Lung (tissue), 12 donors: ENCODE results near the gene GFRAL. TPM values are rescaled to one million over a fixed set of nuclear protein-coding genes. Genes with fewer than 3 reads are reported as not detected.
"Not testable (repeated sequence)": the region's sequence is repeated elsewhere in the genome, so short reads cannot be mapped to it uniquely, and the experiment has no call there.

ENCODE experiments used
- ATAC-seq: fragments of 200-7000 bp; cut with Tn5 transposase; one replicate; pipeline ENCODE4 v1.9.1; 2020; ENCODE audit warnings: moderate number of reproducible peaks; ENCODE audit not compliant: insufficient read depth, low FRiP score
- DNase-seq, 3 donors: peaks; one replicate each; pipeline ENCODE4 v3.0.0-alpha.2; 2013 to 2017
- H3K27ac ChIP-seq, 2 donors: one replicate each; pipeline ENCODE4 v1.5.1; 2013; ENCODE audit warnings: mild to moderate bottlenecking in 2 of 2, moderate library complexity in 2 of 2, control low read depth in 1 of 2, inconsistent platforms in 1 of 2, low read depth in 1 of 2, low read length in 1 of 2
- H3K27me3 ChIP-seq, 3 donors: one replicate each; pipeline ENCODE4 v1.5.1; 2013; ENCODE audit warnings: low read length in 2 of 3; ENCODE audit not compliant: control insufficient read depth in 3 of 3, insufficient read depth in 3 of 3
- H3K36me3 ChIP-seq, 4 donors: one replicate each; pipeline ENCODE4 v1.5.1; 2013; ENCODE audit warnings: low read length in 4 of 4, mild to moderate bottlenecking in 1 of 4, moderate library complexity in 1 of 4; ENCODE audit not compliant: control insufficient read depth in 4 of 4, insufficient read depth in 4 of 4
- H3K4me1 ChIP-seq, 5 donors: one replicate each; pipeline ENCODE4 v1.5.1; 2013; ENCODE audit warnings: low read length in 5 of 5, mild to moderate bottlenecking in 2 of 5, moderate library complexity in 1 of 5; ENCODE audit not compliant: control insufficient read depth in 5 of 5, insufficient read depth in 5 of 5
- H3K4me3 ChIP-seq: one replicate; pipeline ENCODE4 v1.5.1; 2013; ENCODE audit warnings: mild to moderate bottlenecking, control low read depth, moderate library complexity
- H3K9ac ChIP-seq, 2 donors: one replicate each; pipeline ENCODE4 v1.5.1; 2013; ENCODE audit warnings: low read length in 2 of 2, control low read depth in 1 of 2; ENCODE audit not compliant: insufficient read depth in 1 of 2
- H3K9me3 ChIP-seq, 4 donors: one replicate each; pipeline ENCODE4 v1.5.1; 2013; ENCODE audit warnings: low read length in 3 of 4, mild to moderate bottlenecking in 1 of 4, moderate library complexity in 1 of 4; ENCODE audit not compliant: control insufficient read depth in 4 of 4, insufficient read depth in 3 of 4
- CTCF ChIP-seq: IDR thresholded peaks from 2 replicates; pipeline ENCODE4 v1.5.1; 2012; ENCODE audit warnings: mild to moderate bottlenecking; ENCODE audit errors: control extremely low read depth, extremely low read depth
- WGBS, 2 donors: extraction: QIAGEN DNeasy Blood & Tissue Kit; methylation state at CpG; one replicate each; pipeline ENCODE4 v1.1.7; 2013; 5-methylcytosine and 5-hydroxymethylcytosine counted together
- polyA plus RNA-seq, 2 donors: library from polyadenylated mRNA; stranded (reverse); fragments of 200-250 nt; gene quantifications; one replicate each; pipeline ENCODE4 v1.2.1, GENCODE V29; 2013
- total RNA-seq, 2 donors: library from RNA; depleted of rRNA in 1 of 2; stranded (reverse); fragments of >200 nt in 1 of 2; gene quantifications; one replicate each; pipeline ENCODE4 v1.2.1, GENCODE V29; 2014 to 2021
- donor health status: control.
- donor health status: control.
- donor health status: Bipolar disorder and iron deficiency.
- donor health status: healthy.
- donor health status: DM: yes; HTN: yes; CAD: no.

The GFRAL gene
- total and polyA plus RNA-seq, 4 donors: not detected

GRCh38 chr6:55282115-55282514 is 45.2 kb upstream of the GFRAL start:
- ATAC-seq: no peak
- TF ChIP-seq CTCF: no peak
- H3K27me3 ChIP-seq: no peaks in the 10 kb centered on the region
- H3K4me1 ChIP-seq: peaks cover 0 to 5% (median 0%) of the 10 kb centered on the region in 5 donors
- 55 to 65% methylated on average over 6 of the region's 6 CpGs for WGBS, 2 donors
- H3K27ac ChIP-seq: no peak overlapping the region
- no peak overlapping the region for H3K4me3 ChIP-seq
- no peaks in the 10 kb centered on the region for H3K36me3 ChIP-seq
- peak in 2 of 3 donors; percentile 22 to 51 for DNase-seq
- no peak overlapping the region for H3K9ac ChIP-seq
- no peaks in the 10 kb centered on the region for H3K9me3 ChIP-seq

- Histone ChIP-seq H3K4me1 (no peaks in the 10 kb centered on the region), H3K9ac (no peak overlapping the region), H3K4me3 (no peak overlapping the region), H3K9me3 (no peaks in the 10 kb centered on the region), H3K36me3 (no peaks in the 10 kb centered on the region), H3K27me3 (no peaks in the 10 kb centered on the region), H3K27ac (no peak overlapping the region)
- ATAC-seq (no peak), DNase-seq (no peak)
- TF ChIP-seq CTCF: no peak
- WGBS, 2 donors: 49 to 53% methylated on average over 2 of the region's 2 CpGs
These were observed 40.4 kb upstream of the GFRAL start for GRCh38 chr6:55286824-55287223.

GRCh38 chr6:55290736-55291135 is 36.5 kb upstream of the GFRAL start:
- no peaks in the 10 kb centered on the region for H3K9me3 ChIP-seq
- no peak overlapping the region for H3K9ac ChIP-seq
- TF ChIP-seq CTCF: no peak
- WGBS, 2 donors: 55 to 69% methylated on average over 2 of the region's 2 CpGs
- no peak overlapping the region for H3K27ac ChIP-seq
- H3K4me3 ChIP-seq: no peak overlapping the region
- DNase-seq: no peak
- no peaks in the 10 kb centered on the region for H3K27me3 ChIP-seq
- no peaks in the 10 kb centered on the region for H3K4me1 ChIP-seq
- H3K36me3 ChIP-seq: no peaks in the 10 kb centered on the region
- no peak for ATAC-seq

GRCh38 chr6:55293116-55293515 is 34.2 kb upstream of the GFRAL start:
- no peak for TF ChIP-seq CTCF
- WGBS, 2 donors: 56 to 64% methylated on average over 2 of the region's 2 CpGs
- Histone ChIP-seq H3K36me3 (no peaks in the 10 kb centered on the region), H3K27ac (no peak overlapping the region), H3K4me3 (no peak overlapping the region), H3K4me1 (no peaks in the 10 kb centered on the region), H3K9me3 (no peaks in the 10 kb centered on the region), H3K27me3 (no peaks in the 10 kb centered on the region), H3K9ac (no peak overlapping the region)
- no peak for ATAC-seq
- DNase-seq: no peak

- not testable (repeated sequence) for H3K9me3 ChIP-seq, DNase-seq, H3K27me3 ChIP-seq, H3K27ac ChIP-seq, H3K4me3 ChIP-seq, H3K9ac ChIP-seq, H3K36me3 ChIP-seq, H3K4me1 ChIP-seq, ATAC-seq
- whole genome bisulfite sequencing, 2 donors: 83 to 93% methylated on average over 3 of the region's 3 CpGs
These were observed 30.1 kb upstream of the GFRAL start for GRCh38 chr6:55297214-55297613.
